H9 (cell line): Measurements from ENCODE around the gene PRR3. TPM values are rescaled to one million over a fixed set of nuclear protein-coding genes. Genes with fewer than 3 reads are reported as not detected.

Experiments
- DNase-seq: peaks from one replicate; pipeline ENCODE4 v3.0.0-alpha.2; 2017
- H2AFZ ChIP-seq: one replicate; pipeline ENCODE4 v1.6.1; 2013; ENCODE audit warnings: mild to moderate bottlenecking, low read length, control low read depth, moderate library complexity
- H2AK5ac ChIP-seq: 2 replicates; pipeline ENCODE4 v1.6.1; 2013; ENCODE audit warnings: low read length, control low read depth, mixed read lengths; ENCODE audit not compliant: insufficient read length
- H2BK120ac ChIP-seq: one replicate; pipeline ENCODE4 v1.6.1; 2013; ENCODE audit warnings: low read depth, mild to moderate bottlenecking, low read length, control low read depth, inconsistent platforms; ENCODE audit not compliant: poor library complexity, severe bottlenecking
- H2BK12ac ChIP-seq: 2 replicates; pipeline ENCODE4 v1.6.1; 2013; ENCODE audit warnings: low read length, control low read depth, mixed read lengths, low read depth; ENCODE audit not compliant: insufficient read length
- H2BK15ac ChIP-seq: 2 replicates; pipeline ENCODE4 v1.6.1; 2013; ENCODE audit warnings: low read depth, low read length, control low read depth
- H2BK20ac ChIP-seq: one replicate; pipeline ENCODE4 v1.6.1; 2013; ENCODE audit warnings: low read depth, mild to moderate bottlenecking, low read length, control low read depth, inconsistent platforms; ENCODE audit not compliant: poor library complexity, severe bottlenecking
- H2BK5ac ChIP-seq: 2 replicates; pipeline ENCODE4 v1.6.1; 2013; ENCODE audit warnings: low read length, control low read depth, mixed read lengths; ENCODE audit not compliant: insufficient read length
- H3K14ac ChIP-seq: 2 replicates; pipeline ENCODE4 v1.6.1; 2013; ENCODE audit warnings: low read length, control low read depth; ENCODE audit not compliant: insufficient read depth
- H3K18ac ChIP-seq: 2 replicates; pipeline ENCODE4 v1.6.1; 2013; ENCODE audit warnings: low read depth, mild to moderate bottlenecking, mixed read lengths, low read length, control low read depth; ENCODE audit not compliant: insufficient read length
- H3K23ac ChIP-seq: 2 replicates; pipeline ENCODE4 v1.6.1; 2013; ENCODE audit warnings: low read length, control low read depth, mixed read lengths, low read depth; ENCODE audit not compliant: insufficient read length
- H3K23me2 ChIP-seq: 2 replicates; pipeline ENCODE4 v1.6.1; 2013; ENCODE audit warnings: low read depth, mild to moderate bottlenecking, mixed read lengths, low read length, control low read depth; ENCODE audit not compliant: insufficient read length, poor library complexity, severe bottlenecking
- H3K27ac ChIP-seq: 2 replicates; pipeline ENCODE4 v1.5.1; 2013; ENCODE audit warnings: low read length, control low read depth, mixed read lengths, low read depth; ENCODE audit not compliant: insufficient read length
- H3K27me3 ChIP-seq: 2 replicates; pipeline ENCODE4 v1.6.1; 2013; ENCODE audit warnings: low read length, control low read depth, inconsistent platforms; ENCODE audit not compliant: insufficient read depth
- H3K4ac ChIP-seq: 2 replicates; pipeline ENCODE4 v1.6.1; 2013; ENCODE audit warnings: low read depth, mild to moderate bottlenecking, control low read depth, inconsistent platforms, low read length, moderate library complexity
- H3K4me1 ChIP-seq: 2 replicates; pipeline ENCODE4 v1.6.1; 2013; ENCODE audit warnings: low read length, control low read depth, inconsistent platforms; ENCODE audit not compliant: insufficient read depth
- H3K4me2 ChIP-seq: 2 replicates; pipeline ENCODE4 v1.6.1; 2013; ENCODE audit warnings: low read length, control low read depth, mixed read lengths; ENCODE audit not compliant: insufficient read length, insufficient read depth
- H3K56ac ChIP-seq: 2 replicates; pipeline ENCODE4 v1.6.1; 2013; ENCODE audit warnings: low read depth, mild to moderate bottlenecking, mixed read lengths, low read length, control low read depth; ENCODE audit not compliant: insufficient read length
- H3K79me1 ChIP-seq: 2 replicates; pipeline ENCODE4 v1.6.1; 2013; ENCODE audit warnings: low read depth, mild to moderate bottlenecking, moderate library complexity, low read length, control low read depth, inconsistent platforms; ENCODE audit not compliant: insufficient read depth, poor library complexity, severe bottlenecking
- H3K79me2 ChIP-seq: 2 replicates; pipeline ENCODE4 v1.6.1; 2013; ENCODE audit warnings: low read length, control low read depth, inconsistent platforms; ENCODE audit not compliant: insufficient read depth
- H3K9ac ChIP-seq: 2 replicates; pipeline ENCODE4 v1.6.1; 2013; ENCODE audit warnings: low read length, control low read depth, mixed read lengths; ENCODE audit not compliant: insufficient read length; ENCODE audit errors: extremely low read depth
- H3K9me3 ChIP-seq: one replicate; pipeline ENCODE4 v1.6.1; 2013; ENCODE audit warnings: low read depth, low read length, inconsistent platforms; ENCODE audit not compliant: control insufficient read depth
- H3T11ph ChIP-seq: one replicate; pipeline ENCODE4 v1.6.1; 2013; ENCODE audit warnings: mild to moderate bottlenecking, low read length, control low read depth, inconsistent platforms
- H4K20me1 ChIP-seq: one replicate; pipeline ENCODE4 v1.6.1; 2013; ENCODE audit not compliant: control insufficient read depth, insufficient read length, insufficient read depth
- H4K5ac ChIP-seq: 2 replicates; pipeline ENCODE4 v1.6.1; 2013; ENCODE audit warnings: low read depth, mild to moderate bottlenecking, mixed read lengths, low read length, control low read depth; ENCODE audit not compliant: insufficient read length
- H4K8ac ChIP-seq: replicated peaks from 2 replicates; pipeline ENCODE4 v1.6.1; 2013; ENCODE audit warnings: low read length, control low read depth, mixed read lengths, low read depth; ENCODE audit not compliant: insufficient read length
- H4K91ac ChIP-seq: 2 replicates; pipeline ENCODE4 v1.6.1; 2013; ENCODE audit warnings: low read depth, mild to moderate bottlenecking, moderate library complexity, mixed read lengths, low read length, control low read depth; ENCODE audit not compliant: insufficient read length
- H3K27ac Mint-ChIP-seq, 3 experiments: 2 replicates in 2 of 3; 3 replicates in 1 of 3; pipeline ENCODE4 v1.8.0; 2020 to 2021; ENCODE audit warnings: mixed read lengths in 3 of 3, mild to moderate bottlenecking in 1 of 3, moderate library complexity in 1 of 3
- H3K27me3 Mint-ChIP-seq: 2 replicates; pipeline ENCODE4 v1.8.0; 2021; ENCODE audit warnings: low read depth, mild to moderate bottlenecking, moderate library complexity, mixed read lengths
- H3K36me3 Mint-ChIP-seq, 3 experiments: 2 replicates in 2 of 3; 3 replicates in 1 of 3; pipeline ENCODE4 v1.8.0; 2020 to 2021; ENCODE audit warnings: low read depth in 3 of 3, mixed read lengths in 3 of 3; ENCODE audit not compliant: insufficient read depth in 1 of 3
- H3K4me1 Mint-ChIP-seq, 2 experiments: 2 replicates each; pipeline ENCODE4 v1.8.0; 2020; ENCODE audit warnings: mixed read lengths in 2 of 2
- H3K4me3 Mint-ChIP-seq, 2 experiments: 2 replicates in 1 of 2; 3 replicates in 1 of 2; pipeline ENCODE4 v1.8.0; 2020 to 2021; ENCODE audit warnings: mild to moderate bottlenecking in 2 of 2, mixed read lengths in 2 of 2, moderate library complexity in 1 of 2
- H3K9me3 Mint-ChIP-seq, 2 experiments: 2 replicates in 1 of 2; 3 replicates in 1 of 2; pipeline ENCODE4 v1.8.0; 2020; ENCODE audit warnings: mild to moderate bottlenecking in 2 of 2, mixed read lengths in 2 of 2, moderate library complexity in 1 of 2
- CTCF ChIP-seq: fragments of 200-600 bp; sonication (generic); conservative IDR thresholded peaks from 3 replicates; pipeline ENCODE4 v1.8.0; 2021; ENCODE audit warnings: antibody characterized with exemption, mild to moderate bottlenecking
- WGBS: extraction: QIAGEN DNeasy Blood & Tissue Kit; methylation state at CpG from one replicate; pipeline ENCODE4 v1.1.7; 2013; ENCODE audit warnings: missing lambda C conversion rate, low lambda C conversion rate, mixed read lengths; ENCODE audit not compliant: insufficient read length; ENCODE audit errors: extremely low coverage; 5-methylcytosine and 5-hydroxymethylcytosine counted together
- total RNA-seq: library from RNA; stranded (reverse); gene quantifications from 2 replicates; pipeline ENCODE4 v1.2.1, GENCODE V29; 2021

Gene PRR3
- total RNA-seq, 1 experiment from 2014 or later: 17.0 TPM

- no peaks in the 10 kb centered on the region for H3K9me3 ChIP-seq
- H2BK5ac ChIP-seq: no peak overlapping the region
- peaks cover 15% of the 10 kb centered on the region for H3K23me2 ChIP-seq
- H2BK15ac ChIP-seq: no peak overlapping the region
- no peaks in the 10 kb centered on the region for H4K20me1 ChIP-seq
- H3K79me2 ChIP-seq: peaks cover 2% of the 10 kb centered on the region; the same call in 1 of the 2 replicates
- H3K27ac ChIP-seq: no peak overlapping the region
- no peak overlapping the region for H3K4me3 Mint-ChIP-seq
- no peak overlapping the region for H2BK120ac ChIP-seq
- no peak overlapping the region for H4K8ac ChIP-seq
- peak overlapping the region in 1 of 3 experiments; percentile 79; a peak in 2 of 7 replicates for H3K27ac Mint-ChIP-seq
- no peak overlapping the region for H3K9ac ChIP-seq
- WGBS: no CpG with 5 or more reads among the region's 2 CpGs
- H3K56ac ChIP-seq: no peak overlapping the region
- peaks cover 31 to 39% of the 10 kb centered on the region in 2 experiments for H3K4me1 Mint-ChIP-seq
- no peak for DNase-seq
- no peaks in the 10 kb centered on the region for H3K79me1 ChIP-seq
- no peak overlapping the region for H3K18ac ChIP-seq
- peaks cover 5 to 9% of the 10 kb centered on the region in 2 experiments; a peak in 3 of 5 replicates for H3K9me3 Mint-ChIP-seq
- H2AFZ ChIP-seq: no peak overlapping the region
- H3K4ac ChIP-seq: no peak overlapping the region
- H3K27me3 ChIP-seq: no peaks in the 10 kb centered on the region
- H4K91ac ChIP-seq: no peak overlapping the region
- no peak overlapping the region for H3K23ac ChIP-seq
- no peak overlapping the region for H2BK20ac ChIP-seq
- H4K5ac ChIP-seq: no peak overlapping the region
- H3K14ac ChIP-seq: no peak overlapping the region
- no peak overlapping the region for H3T11ph ChIP-seq
- H2BK12ac ChIP-seq: no peak overlapping the region
- no peaks in the 10 kb centered on the region; the same call in 1 of the 2 replicates for H3K27me3 Mint-ChIP-seq
- peaks cover 41 to 82% (median 67%) of the 10 kb centered on the region in 3 experiments for H3K36me3 Mint-ChIP-seq
- H3K4me1 ChIP-seq: peaks cover 4% of the 10 kb centered on the region; the same call in 1 of the 2 replicates
- H3K4me2 ChIP-seq: no peak overlapping the region
- no peak for TF ChIP-seq CTCF
- no peak overlapping the region for H2AK5ac ChIP-seq
Measured at GRCh38 chr6:30611856-30612194, 54.7 kb downstream of the PRR3 start.
